ENCODE results near the gene UBE2M.
A peak's percentile ranks its signal among the peaks of the same experiment; 100 is the strongest.
"Not testable (repeated sequence)": the region's sequence is repeated elsewhere in the genome, so short reads cannot be mapped to it uniquely, and the experiment has no call there.

Gene UBE2M

DNA sequence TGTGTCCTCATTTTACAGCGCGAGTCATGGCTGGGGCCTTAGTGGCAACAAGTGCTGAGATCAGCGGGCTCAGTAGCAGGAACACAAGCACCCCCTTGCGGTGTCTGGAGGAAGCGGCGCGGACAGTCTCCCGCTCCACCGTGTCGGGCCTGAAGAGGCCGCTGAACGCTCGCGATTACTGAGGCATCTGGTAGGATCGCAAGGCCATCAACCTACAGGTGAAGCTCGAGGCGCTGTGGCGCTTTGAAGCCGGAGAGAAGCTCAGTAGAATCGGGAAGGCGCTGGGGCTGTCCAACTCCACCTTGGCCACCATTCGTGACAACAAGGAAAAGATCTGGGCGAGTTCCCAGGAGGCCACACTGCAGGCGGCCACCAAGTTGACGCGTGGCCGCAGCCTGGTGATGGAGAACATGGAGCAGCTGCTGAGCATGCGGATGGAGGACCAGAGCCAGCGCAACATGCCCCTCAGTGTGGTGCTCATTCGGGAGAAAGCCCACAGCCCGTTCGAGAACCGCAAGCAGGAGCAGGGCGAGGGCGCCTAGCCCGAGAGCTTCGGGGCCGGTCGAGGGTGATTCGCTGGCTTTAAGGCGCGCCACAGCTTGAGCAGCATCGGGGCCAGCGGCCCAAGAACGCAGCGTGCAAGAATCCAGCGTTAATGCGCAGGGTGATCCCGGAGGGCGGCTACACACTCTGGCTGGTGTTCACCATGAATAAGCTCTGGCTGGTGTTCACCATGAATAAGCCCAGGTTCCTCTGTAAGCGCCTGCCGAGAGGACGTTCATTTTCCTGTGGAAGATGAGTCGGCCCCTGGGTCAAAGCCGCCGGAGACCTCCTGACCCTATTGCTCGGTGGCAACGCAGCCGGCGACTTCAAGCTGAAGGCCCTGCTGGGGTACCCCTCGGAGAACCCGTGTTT lies 23.1 kb upstream of the UBE2M start:
- TF ChIP-seq, protein P1, sequence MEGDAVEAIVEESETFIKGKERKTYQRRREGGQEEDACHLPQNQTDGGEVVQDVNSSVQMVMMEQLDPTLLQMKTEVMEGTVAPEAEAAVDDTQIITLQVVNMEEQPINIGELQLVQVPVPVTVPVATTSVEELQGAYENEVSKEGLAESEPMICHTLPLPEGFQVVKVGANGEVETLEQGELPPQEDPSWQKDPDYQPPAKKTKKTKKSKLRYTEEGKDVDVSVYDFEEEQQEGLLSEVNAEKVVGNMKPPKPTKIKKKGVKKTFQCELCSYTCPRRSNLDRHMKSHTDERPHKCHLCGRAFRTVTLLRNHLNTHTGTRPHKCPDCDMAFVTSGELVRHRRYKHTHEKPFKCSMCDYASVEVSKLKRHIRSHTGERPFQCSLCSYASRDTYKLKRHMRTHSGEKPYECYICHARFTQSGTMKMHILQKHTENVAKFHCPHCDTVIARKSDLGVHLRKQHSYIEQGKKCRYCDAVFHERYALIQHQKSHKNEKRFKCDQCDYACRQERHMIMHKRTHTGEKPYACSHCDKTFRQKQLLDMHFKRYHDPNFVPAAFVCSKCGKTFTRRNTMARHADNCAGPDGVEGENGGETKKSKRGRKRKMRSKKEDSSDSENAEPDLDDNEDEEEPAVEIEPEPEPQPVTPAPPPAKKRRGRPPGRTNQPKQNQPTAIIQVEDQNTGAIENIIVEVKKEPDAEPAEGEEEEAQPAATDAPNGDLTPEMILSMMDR (IDR thresholded peaks at IDR 0.05; ENCODE audit: low read depth, low read length) = peak; percentile 99
- no peak overlapping the region for H3K4me3 ChIP-seq (ENCODE audit: low read depth, low read length)

DNA sequence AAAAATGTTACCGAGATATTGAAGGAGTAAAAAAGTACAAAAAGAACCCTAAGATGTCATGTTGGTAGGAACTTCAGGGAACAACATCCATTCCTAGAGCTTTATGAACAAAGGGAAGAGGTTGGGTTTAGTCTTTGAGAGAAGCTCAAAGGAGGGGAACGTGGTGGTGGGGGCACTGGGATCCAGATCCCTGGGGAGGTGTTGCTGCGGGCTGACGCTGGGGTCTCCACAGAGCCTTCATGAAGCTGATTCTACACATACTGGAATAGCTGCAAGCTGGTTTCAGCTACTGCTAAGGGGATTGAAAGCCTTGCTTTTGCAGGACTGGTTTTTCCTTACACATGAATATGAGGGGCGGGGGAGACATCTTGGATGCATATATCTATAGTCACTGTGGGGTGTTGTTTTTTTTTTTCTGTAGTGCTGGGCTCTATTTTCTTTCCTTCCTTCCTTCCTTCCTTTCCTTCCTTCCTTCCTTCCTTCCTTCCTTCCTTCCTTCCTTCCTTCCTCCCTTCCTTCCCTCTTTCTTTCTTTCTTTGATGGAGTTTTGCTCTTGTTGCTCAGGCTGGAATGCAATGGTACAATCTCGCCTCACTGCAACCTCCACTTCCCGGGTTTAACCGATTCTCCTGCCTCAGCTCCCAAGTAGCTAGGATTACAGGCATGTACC lies 21.2 kb upstream of the UBE2M start:
- H3K4me3 ChIP-seq (ENCODE audit: low read depth, low read length) = no peak overlapping the region

DNA sequence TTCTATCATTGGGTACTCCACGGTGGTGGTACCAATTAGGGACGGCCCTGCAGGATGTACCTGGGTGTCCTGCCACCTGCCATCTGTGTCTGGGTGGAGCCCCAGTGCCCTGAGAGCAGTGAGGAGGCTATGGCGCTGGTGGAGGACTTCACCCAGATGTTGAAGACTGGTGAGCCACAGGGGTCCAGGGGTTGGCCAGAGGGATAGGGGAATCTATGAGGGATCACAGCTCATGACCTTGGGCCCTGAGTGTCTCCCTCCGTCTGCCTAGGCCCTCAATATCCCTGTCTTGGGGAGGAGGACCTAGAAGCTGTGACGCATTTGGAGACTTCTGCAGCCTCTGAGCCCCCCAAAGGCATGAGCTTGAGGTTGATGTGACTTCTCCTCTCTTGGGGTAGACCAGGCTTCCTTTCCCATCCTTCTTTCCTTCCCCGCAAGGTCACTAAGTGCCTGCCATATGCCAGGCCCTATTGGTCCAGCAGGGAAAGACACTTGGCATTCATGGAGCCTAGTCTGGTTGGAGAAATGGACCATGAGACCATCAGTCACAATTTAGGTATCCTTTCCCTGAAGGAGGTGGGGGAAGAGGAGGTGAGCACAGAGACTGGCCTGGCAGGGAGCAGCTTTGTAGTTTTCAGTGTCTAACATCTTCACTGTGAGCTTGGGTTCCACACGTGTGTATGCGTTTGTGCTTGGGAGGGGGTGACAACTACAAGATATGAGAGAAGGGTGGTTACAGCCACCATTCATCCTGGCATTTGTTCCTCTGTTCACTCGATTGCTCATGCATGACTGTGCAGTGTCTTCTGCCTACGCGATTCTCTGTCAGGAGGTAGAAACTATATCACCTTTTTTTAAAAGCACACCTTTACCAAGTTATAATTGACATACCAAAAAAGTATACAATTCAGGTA lies 19.9 kb upstream of the UBE2M start:
- TF ChIP-seq, protein P1 (IDR thresholded peaks at IDR 0.05; ENCODE audit: low read depth, low read length) = no peak
- H3K4me3 ChIP-seq (ENCODE audit: low read depth, low read length) = no peak overlapping the region

More for the DNA sequence above, 21.2 kb upstream of the UBE2M start:
- TF ChIP-seq, protein P1 (IDR thresholded peaks at IDR 0.05; ENCODE audit: low read depth, low read length) = no peak

DNA sequence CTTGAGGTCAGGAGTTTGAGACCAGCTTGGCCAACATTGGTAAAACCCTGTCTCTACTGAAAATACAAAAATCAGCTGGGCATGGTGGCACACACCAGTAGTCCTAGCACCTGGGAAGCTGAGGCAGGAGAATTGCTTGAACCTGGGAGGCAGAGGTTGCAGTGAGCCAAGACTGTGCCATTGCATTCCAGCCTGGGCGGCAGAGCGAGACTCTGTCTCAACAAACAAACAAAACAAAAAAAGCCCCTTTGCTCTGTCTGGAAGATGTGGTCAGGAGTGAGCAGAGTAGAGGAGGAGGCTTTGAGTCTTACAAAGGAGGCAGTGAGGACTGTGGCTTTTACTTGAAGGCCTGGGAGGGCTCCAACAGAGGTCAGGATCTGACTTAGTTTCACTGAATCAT lies 19.2 kb upstream of the UBE2M start:
- H3K4me3 ChIP-seq (ENCODE audit: low read depth, low read length) = not testable (repeated sequence)

DNA sequence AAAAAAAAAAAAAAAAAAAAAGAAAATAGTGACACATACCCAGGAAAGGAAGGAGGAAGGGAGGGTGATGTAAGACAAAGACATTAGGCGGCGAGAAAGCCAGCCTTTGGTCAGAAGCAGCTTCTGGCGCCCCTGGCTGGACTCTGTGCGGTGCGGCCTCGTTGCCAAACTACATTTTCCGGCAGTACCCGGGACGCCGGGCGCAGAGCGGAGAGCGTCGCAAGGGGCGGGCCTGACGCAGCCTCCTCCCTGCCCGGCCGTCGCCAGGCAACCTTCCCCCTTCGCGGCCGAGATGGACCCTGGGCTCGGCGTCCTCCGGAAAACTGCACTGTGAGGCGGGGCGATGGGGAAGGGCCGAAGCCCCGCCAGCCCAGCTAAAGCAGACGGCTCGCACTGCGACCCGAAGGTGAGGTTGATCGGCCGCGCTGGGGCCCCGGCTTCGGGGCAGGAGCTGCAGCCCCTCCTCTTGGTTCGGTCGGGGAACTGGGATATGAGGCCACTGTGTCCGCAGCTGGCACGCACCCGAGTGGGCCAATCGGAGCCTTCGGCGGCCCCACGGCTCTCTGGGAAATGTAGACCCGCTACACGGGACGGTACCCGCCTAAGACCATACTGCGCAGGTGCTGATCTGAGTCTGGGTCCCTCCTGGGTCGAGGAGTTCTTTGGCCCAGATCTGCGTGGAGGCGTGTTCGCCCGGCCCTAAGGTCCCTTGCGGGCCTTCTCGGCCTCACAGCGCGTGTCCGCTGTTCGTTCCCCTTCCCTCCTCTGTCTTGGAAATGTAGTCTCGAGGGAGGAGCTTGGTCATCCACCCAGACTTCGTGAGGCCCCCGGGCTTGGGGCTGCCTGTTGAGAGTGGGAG lies 17.0 kb upstream of the UBE2M start:
- peak overlapping the region; percentile 77 for H3K4me3 ChIP-seq (ENCODE audit: low read depth, low read length)
- TF ChIP-seq, protein P1 (IDR thresholded peaks at IDR 0.05; ENCODE audit: low read depth, low read length) = no peak

DNA sequence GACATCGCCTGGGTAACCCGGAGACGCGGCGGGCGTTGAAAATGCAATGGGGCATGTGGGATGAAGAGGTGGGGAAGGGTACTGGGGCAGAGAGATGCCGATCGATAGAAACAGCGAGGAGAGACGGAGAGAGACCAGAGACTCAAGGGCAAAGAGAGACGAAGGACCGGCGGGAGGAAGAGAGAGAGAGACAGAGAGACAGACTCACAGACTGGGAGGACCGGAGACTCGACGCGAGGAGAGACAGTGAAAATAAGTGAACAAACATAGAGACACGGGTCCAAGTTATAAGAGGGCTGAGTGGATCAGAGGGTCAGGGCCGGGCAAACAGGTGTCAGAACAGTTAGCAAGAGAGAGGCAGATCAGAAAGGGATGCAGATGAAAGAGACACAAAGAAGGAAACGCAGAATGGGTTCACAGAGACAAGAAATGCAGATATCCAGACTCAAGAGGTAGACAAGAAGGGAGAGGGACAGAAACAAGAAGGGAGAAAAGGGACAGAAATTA lies 15.3 kb upstream of the UBE2M start:
- TF ChIP-seq, protein P1 (IDR thresholded peaks at IDR 0.05; ENCODE audit: low read depth, low read length) = no peak
- H3K4me3 ChIP-seq (ENCODE audit: low read depth, low read length) = peak overlapping the region; percentile 74
